ENCODE data around the gene FGD3.

DNA sequence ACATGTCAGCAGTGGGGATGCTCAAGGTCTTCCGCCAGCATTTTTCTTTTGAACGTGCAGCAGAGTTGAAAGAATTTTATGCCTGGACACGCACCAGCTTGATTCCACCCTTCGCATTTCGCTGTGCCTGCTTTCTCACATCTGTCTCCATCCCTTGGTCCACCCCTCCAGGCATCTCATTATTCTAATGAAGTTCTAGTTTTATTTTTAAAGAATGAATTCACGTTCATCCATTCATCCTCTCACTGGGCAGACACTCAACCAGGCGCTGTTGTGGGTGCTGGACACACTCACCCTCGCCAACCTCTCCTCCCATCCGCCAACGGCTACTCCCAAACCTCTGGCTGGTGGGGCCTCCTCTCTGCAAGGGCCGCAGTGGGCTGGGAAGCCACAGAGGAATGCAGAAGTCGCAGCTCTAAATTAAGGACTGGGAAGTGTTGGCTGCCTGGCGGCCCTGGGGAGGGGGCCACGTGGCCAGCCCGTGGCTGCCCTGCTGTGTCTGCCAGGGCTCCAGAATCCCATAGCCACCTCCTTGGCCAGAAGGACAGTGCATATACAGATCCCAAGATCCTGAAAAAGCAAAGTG, 117.9 kb downstream of the FGD3 start:
- TF ChIP-seq, protein P1, sequence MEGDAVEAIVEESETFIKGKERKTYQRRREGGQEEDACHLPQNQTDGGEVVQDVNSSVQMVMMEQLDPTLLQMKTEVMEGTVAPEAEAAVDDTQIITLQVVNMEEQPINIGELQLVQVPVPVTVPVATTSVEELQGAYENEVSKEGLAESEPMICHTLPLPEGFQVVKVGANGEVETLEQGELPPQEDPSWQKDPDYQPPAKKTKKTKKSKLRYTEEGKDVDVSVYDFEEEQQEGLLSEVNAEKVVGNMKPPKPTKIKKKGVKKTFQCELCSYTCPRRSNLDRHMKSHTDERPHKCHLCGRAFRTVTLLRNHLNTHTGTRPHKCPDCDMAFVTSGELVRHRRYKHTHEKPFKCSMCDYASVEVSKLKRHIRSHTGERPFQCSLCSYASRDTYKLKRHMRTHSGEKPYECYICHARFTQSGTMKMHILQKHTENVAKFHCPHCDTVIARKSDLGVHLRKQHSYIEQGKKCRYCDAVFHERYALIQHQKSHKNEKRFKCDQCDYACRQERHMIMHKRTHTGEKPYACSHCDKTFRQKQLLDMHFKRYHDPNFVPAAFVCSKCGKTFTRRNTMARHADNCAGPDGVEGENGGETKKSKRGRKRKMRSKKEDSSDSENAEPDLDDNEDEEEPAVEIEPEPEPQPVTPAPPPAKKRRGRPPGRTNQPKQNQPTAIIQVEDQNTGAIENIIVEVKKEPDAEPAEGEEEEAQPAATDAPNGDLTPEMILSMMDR (IDR thresholded peaks at IDR 0.05), result no peak
- TF ChIP-seq, protein P2, sequence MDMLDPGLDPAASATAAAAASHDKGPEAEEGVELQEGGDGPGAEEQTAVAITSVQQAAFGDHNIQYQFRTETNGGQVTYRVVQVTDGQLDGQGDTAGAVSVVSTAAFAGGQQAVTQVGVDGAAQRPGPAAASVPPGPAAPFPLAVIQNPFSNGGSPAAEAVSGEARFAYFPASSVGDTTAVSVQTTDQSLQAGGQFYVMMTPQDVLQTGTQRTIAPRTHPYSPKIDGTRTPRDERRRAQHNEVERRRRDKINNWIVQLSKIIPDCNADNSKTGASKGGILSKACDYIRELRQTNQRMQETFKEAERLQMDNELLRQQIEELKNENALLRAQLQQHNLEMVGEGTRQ (IDR thresholded peaks at IDR 0.05), result no peak
- TF ChIP-seq JUN (IDR thresholded peaks at IDR 0.05) (no peak), CBX8 (IDR thresholded peaks at IDR 0.05) (no peak), POLR2AphosphoS2 (conservative IDR thresholded peaks at IDR 0.05; ENCODE audit: low read length) (no peak), SMC3 (IDR thresholded peaks at IDR 0.05) (no peak), FOSL2 (IDR thresholded peaks at IDR 0.05) (no peak), FOSL2 (CRISPR knock-in tag; IDR thresholded peaks at IDR 0.05) (no peak), POLR2A (IDR thresholded peaks at IDR 0.05; ENCODE audit: low read length) (no peak), ZFP36 (IDR thresholded peaks at IDR 0.05; ENCODE audit: borderline replicate concordance, partially characterized antibody) (no peak), CBX2 (IDR thresholded peaks at IDR 0.05; ENCODE audit: borderline replicate concordance, low read depth) (no peak)
- TF ChIP-seq, protein P3, sequence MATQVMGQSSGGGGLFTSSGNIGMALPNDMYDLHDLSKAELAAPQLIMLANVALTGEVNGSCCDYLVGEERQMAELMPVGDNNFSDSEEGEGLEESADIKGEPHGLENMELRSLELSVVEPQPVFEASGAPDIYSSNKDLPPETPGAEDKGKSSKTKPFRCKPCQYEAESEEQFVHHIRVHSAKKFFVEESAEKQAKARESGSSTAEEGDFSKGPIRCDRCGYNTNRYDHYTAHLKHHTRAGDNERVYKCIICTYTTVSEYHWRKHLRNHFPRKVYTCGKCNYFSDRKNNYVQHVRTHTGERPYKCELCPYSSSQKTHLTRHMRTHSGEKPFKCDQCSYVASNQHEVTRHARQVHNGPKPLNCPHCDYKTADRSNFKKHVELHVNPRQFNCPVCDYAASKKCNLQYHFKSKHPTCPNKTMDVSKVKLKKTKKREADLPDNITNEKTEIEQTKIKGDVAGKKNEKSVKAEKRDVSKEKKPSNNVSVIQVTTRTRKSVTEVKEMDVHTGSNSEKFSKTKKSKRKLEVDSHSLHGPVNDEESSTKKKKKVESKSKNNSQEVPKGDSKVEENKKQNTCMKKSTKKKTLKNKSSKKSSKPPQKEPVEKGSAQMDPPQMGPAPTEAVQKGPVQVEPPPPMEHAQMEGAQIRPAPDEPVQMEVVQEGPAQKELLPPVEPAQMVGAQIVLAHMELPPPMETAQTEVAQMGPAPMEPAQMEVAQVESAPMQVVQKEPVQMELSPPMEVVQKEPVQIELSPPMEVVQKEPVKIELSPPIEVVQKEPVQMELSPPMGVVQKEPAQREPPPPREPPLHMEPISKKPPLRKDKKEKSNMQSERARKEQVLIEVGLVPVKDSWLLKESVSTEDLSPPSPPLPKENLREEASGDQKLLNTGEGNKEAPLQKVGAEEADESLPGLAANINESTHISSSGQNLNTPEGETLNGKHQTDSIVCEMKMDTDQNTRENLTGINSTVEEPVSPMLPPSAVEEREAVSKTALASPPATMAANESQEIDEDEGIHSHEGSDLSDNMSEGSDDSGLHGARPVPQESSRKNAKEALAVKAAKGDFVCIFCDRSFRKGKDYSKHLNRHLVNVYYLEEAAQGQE (IDR thresholded peaks at IDR 0.05), result no peak

Measured in A549 (cell line).